NCI-H1417 treated with DMSO at 0.1 percent for 48 hours (cell line): ENCODE results near the gene PDE6C.

Source experiments
- DNase-seq: peaks from one replicate; lab custom pipeline; 2025; lab: John Stamatoyannopoulos, UW

Gene PDE6C

GRCh38 chr10:93612311-93612710 lies at the start of gene PDE6C:
PDE6C (plus strand) TSS chr10:93612537; CDS start chr10:93612726, 189 bp downstream.
- DNase-seq = no peak

- no peak for DNase-seq
Measured at GRCh38 chr10:93565446-93565845, 46.9 kb upstream of the PDE6C start.

GRCh38 chr10:93566435-93567276 lies 45.7 kb upstream of the PDE6C start, which contains the start of gene FFAR4:
FFAR4 (plus strand) TSS chr10:93566665; CDS start chr10:93566721, 56 bp downstream.
- DNase-seq = no peak

- no peak for DNase-seq
Measured at GRCh38 chr10:93567277-93568104, 44.8 kb upstream of the PDE6C start.

- DNase-seq = no peak
Measured at GRCh38 chr10:93568105-93568390, 44.3 kb upstream of the PDE6C start.

- no peak for DNase-seq
Measured at GRCh38 chr10:93570383-93570782, 42.0 kb upstream of the PDE6C start.

- no peak for DNase-seq
Measured at GRCh38 chr10:93572606-93573005, 39.7 kb upstream of the PDE6C start.

- no peak for DNase-seq
Measured at GRCh38 chr10:93573051-93573909, 39.1 kb upstream of the PDE6C start.

GRCh38 chr10:93573924-93574323 lies 38.4 kb upstream of the PDE6C start:
- no peak for DNase-seq

GRCh38 chr10:93576888-93577287 lies 35.4 kb upstream of the PDE6C start:
- DNase-seq = no peak

GRCh38 chr10:93577565-93577964 lies 34.8 kb upstream of the PDE6C start:
- no peak for DNase-seq

- no peak for DNase-seq
Measured at GRCh38 chr10:93579089-93579488, 33.2 kb upstream of the PDE6C start.

- no peak for DNase-seq
Measured at GRCh38 chr10:93579985-93580711, 32.2 kb upstream of the PDE6C start.

GRCh38 chr10:93580828-93581227 lies 31.5 kb upstream of the PDE6C start:
- DNase-seq = no peak

- DNase-seq = no peak
Measured at GRCh38 chr10:93584445-93584844, 27.9 kb upstream of the PDE6C start.

- no peak for DNase-seq
Measured at GRCh38 chr10:93589648-93590562, 22.4 kb upstream of the PDE6C start.

GRCh38 chr10:93590638-93591037 lies 21.7 kb upstream of the PDE6C start:
- no peak for DNase-seq

- no peak for DNase-seq
Measured at GRCh38 chr10:93591065-93591808, 21.1 kb upstream of the PDE6C start.

GRCh38 chr10:93593254-93593653 lies 19.1 kb upstream of the PDE6C start:
- no peak for DNase-seq

GRCh38 chr10:93593749-93594148 lies 18.6 kb upstream of the PDE6C start:
- no peak for DNase-seq
